Skeletal muscle tissue (tissue), 4 donors: ENCODE data around the gene AGPS. TPM values are rescaled to one million over a fixed set of nuclear protein-coding genes. Genes with fewer than 3 reads are reported as not detected.
"Not testable (repeated sequence)": the region's sequence is repeated elsewhere in the genome, so short reads cannot be mapped to it uniquely, and the experiment has no call there.

ENCODE experiments used
- H3K27ac ChIP-seq: one replicate; pipeline ENCODE4 v1.7.0; 2013; ENCODE audit warnings: mild to moderate bottlenecking, low read depth, low read length, inconsistent platforms
- H3K27me3 ChIP-seq, 3 donors: one replicate each; pipeline ENCODE4 v1.7.0; 2013; ENCODE audit warnings: low read length in 3 of 3; ENCODE audit not compliant: control insufficient read depth in 3 of 3, insufficient read depth in 3 of 3
- H3K36me3 ChIP-seq, 3 donors: one replicate each; pipeline ENCODE4 v1.7.0; 2013; ENCODE audit warnings: low read length in 3 of 3; ENCODE audit not compliant: control insufficient read depth in 3 of 3, insufficient read depth in 3 of 3
- H3K4me1 ChIP-seq, 3 donors: one replicate each; pipeline ENCODE4 v1.7.0; 2013; ENCODE audit warnings: low read length in 3 of 3, mild to moderate bottlenecking in 3 of 3; ENCODE audit not compliant: control insufficient read depth in 3 of 3, insufficient read depth in 3 of 3
- H3K4me3 ChIP-seq, 3 donors: one replicate each; pipeline ENCODE4 v1.7.0; 2013; ENCODE audit warnings: low read length in 3 of 3
- H3K9ac ChIP-seq, 3 donors: one replicate each; pipeline ENCODE4 v1.7.0; 2013; ENCODE audit warnings: low read length in 3 of 3, mild to moderate bottlenecking in 3 of 3, moderate library complexity in 2 of 3, low read depth in 1 of 3
- H3K9me3 ChIP-seq, 3 donors: one replicate each; pipeline ENCODE4 v1.7.0; 2013; ENCODE audit warnings: low read length in 3 of 3; ENCODE audit not compliant: control insufficient read depth in 3 of 3
- total RNA-seq: library from RNA; depleted of rRNA; stranded (reverse); fragments of >200 nt; gene quantifications from one replicate; pipeline ENCODE4 v1.2.3, GENCODE V29; 2014
- donor health status: Osteomylitis.

The AGPS gene
- total RNA-seq, 1 donor from 2014 or later = 29.7 TPM

DNA sequence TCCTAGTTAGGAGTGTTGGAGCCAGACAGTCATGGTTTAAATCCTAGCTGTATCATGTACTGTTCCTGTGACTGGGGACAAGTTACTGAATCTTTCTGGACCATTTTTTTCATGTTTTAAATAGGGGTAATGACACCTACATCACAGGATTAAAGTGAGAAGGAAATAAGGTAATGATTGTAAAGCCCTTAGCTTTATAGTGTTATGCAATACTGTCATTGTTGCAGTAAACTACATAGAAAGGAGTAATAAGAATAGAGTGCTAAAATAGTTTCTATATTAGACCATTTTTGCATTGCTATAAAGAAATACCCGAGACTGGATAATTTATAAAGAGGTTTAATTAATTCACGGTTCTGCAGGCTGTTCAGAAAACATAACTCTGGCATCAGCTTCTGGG lies 14.5 kb downstream of the AGPS start:
- Histone ChIP-seq H3K36me3 (no peaks in the 10 kb centered on the region), H3K27me3 (no peaks in the 10 kb centered on the region), H3K27ac (no peak overlapping the region), H3K9ac (no peak overlapping the region), H3K4me1 (peaks cover 0 to 5% (median 3%) of the 10 kb centered on the region in 3 donors), H3K4me3 (no peak overlapping the region), H3K9me3 (no peaks in the 10 kb centered on the region)

DNA sequence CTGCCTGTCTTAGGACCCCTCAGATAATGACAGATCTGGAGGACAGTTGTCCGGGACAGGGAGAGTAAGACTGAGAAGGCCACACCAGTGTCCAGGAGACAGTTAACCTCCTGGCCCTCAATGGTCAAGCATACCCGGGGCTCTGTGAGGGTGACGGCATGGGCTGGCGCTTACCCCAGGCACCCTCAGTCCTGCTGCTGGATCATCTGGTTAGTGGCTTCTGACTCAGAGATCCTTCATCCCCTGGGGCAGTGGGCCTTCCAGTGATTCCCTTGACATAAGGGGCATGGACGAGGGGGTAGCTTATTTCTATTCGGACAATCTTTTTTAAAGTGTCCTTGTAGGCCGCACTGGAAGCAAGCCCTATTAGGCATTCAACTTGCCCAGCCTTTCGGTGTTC lies 18.1 kb downstream of the AGPS start:
- not testable (repeated sequence) for H3K9me3 ChIP-seq, H3K27ac ChIP-seq, H3K4me3 ChIP-seq, H3K9ac ChIP-seq, H3K4me1 ChIP-seq, H3K36me3 ChIP-seq, H3K27me3 ChIP-seq

DNA sequence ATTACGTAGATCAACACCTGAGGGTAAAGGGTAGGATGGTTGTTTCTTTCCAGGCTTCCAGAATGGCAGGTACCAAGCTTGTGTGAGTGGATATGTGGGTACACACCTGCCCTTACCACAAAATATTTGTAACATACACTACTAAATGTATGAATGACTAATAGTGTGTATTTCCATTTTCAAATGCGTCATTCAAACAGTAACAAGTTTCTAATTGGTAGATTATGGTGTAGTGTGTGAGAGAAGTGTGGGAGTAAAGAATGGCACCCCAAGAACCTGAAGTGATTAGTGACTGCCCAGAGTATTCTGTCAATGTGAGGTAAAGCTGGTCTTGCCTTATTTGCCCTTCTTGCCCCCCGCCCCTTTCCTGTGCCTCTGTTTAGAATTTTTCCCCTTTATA lies 21.1 kb downstream of the AGPS start:
- no peaks in the 10 kb centered on the region for H3K36me3 ChIP-seq
- peaks cover 0 to 4% (median 3%) of the 10 kb centered on the region in 3 donors for H3K4me1 ChIP-seq
- H3K9me3 ChIP-seq = no peaks in the 10 kb centered on the region
- no peak overlapping the region for H3K4me3 ChIP-seq
- H3K27ac ChIP-seq = no peak overlapping the region
- H3K9ac ChIP-seq = no peak overlapping the region
- H3K27me3 ChIP-seq = no peaks in the 10 kb centered on the region

DNA sequence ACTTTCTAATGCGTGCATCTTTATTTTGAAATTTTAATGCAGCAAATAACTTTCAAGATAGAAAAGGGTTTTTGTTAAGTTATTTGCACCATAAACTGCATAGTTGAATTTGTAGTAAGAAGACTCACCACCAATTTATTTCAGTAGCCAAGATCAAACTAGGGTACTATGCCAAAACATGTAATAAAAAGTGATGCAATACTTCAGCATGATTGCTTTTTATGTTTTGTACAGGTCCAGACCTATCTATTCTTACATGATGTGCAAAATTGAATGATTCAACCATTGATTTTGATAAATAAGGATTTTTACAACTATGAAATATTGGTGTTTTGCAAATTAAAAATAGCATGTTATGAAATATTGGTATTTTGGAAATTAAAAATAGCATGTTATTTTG lies 26.7 kb downstream of the AGPS start:
- no peaks in the 10 kb centered on the region for H3K9me3 ChIP-seq
- no peaks in the 10 kb centered on the region for H3K36me3 ChIP-seq
- H3K4me3 ChIP-seq = no peak overlapping the region
- H3K27me3 ChIP-seq = no peaks in the 10 kb centered on the region
- peaks cover 0 to 11% (median 4%) of the 10 kb centered on the region in 3 donors for H3K4me1 ChIP-seq
- H3K9ac ChIP-seq = no peak overlapping the region
- H3K27ac ChIP-seq = no peak overlapping the region

DNA sequence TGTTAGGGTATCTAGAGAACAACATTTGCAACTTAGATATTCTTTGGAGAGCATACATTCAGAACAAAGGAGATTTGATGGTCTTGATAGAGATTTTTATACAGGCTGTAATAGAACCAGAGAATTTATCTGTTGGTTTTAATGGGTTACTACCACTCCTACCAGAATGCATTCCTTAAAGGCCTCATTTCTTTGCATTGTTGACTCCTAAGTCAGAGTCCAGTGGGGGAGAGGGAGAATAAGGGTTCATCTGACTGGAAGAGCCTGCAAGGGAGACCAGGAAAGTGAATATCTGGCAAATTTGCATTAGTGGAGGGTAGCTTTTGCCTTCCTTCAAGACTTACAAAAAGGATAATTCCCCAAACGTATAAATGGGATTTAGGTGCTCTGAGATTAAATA lies 29.7 kb downstream of the AGPS start:
- Histone ChIP-seq H3K9ac (no peak overlapping the region), H3K4me3 (no peak overlapping the region), H3K36me3 (no peaks in the 10 kb centered on the region), H3K27me3 (no peaks in the 10 kb centered on the region), H3K4me1 (peaks cover 0 to 8% (median 0%) of the 10 kb centered on the region in 3 donors), H3K27ac (no peak overlapping the region), H3K9me3 (no peaks in the 10 kb centered on the region)

DNA sequence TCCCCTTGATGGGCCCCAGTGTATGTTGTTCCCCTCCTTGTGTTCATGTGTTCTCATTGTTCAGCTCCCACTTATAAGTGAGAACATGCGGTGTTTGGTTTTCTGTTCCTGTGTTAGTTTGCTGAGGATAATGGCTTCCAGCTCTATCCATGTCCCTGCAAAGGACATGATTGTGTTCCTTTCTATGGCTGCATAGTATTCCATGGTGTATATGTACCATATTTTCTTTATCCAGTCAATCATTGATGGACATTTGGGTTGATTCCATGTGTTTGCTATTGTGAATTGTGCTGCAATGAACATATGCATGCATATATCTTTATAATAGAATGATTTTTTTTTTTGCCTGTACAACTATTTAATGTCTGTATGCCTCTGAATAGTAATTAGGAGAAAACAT lies 31.5 kb downstream of the AGPS start:
- H3K27ac ChIP-seq, H3K9ac ChIP-seq, H3K9me3 ChIP-seq, H3K27me3 ChIP-seq, H3K4me3 ChIP-seq, H3K4me1 ChIP-seq, H3K36me3 ChIP-seq: not testable (repeated sequence)

DNA sequence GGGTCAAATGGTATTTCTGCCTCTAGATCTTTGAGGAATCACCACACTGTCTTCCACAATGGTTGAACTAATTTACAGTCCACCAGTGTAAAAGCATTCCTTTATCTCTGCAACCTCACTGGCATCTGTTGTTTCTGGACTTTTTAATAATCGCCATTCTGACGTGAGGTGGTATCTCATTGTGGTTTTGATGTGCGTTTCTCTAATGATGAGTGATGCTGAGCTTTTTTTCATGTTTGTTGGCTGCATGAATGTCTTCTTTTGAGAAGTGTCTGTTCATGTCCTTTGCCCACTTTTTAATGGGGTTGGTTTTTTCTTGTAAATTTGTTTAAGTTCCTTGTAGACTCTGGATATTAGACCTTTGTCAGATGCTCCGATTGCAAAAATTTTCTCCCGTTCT lies 32.0 kb downstream of the AGPS start:
- H3K27ac ChIP-seq, H3K9me3 ChIP-seq, H3K4me1 ChIP-seq, H3K4me3 ChIP-seq, H3K9ac ChIP-seq, H3K36me3 ChIP-seq, H3K27me3 ChIP-seq: not testable (repeated sequence)

DNA sequence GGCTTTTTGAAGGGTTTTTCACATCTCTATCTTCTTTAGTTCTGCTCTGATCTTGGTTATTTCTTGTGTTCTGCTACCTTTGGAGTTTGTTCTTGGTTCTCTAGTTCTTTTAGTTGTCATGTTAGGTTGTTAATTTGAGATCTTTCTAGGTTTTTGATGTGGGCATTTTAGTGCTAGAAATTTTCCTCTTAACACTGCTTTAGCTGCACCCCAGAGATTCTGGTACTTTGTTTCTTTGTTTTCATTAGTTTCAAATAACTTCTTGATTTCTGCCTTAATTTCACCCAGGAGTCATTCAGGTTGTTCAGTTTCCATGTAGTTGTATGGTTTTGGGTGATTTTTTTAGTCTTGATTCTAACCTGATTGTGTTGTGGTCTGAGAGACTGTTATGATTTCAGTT lies 34.7 kb downstream of the AGPS start:
- Histone ChIP-seq H3K36me3 (peaks cover 0 to 4% (median 1%) of the 10 kb centered on the region in 3 donors), H3K27ac (no peak overlapping the region), H3K4me3 (no peak overlapping the region), H3K27me3 (no peaks in the 10 kb centered on the region), H3K9ac (no peak overlapping the region), H3K9me3 (peaks cover 0 to 7% (median 2%) of the 10 kb centered on the region in 3 donors), H3K4me1 (peaks cover 3 to 6% (median 4%) of the 10 kb centered on the region in 3 donors)

DNA sequence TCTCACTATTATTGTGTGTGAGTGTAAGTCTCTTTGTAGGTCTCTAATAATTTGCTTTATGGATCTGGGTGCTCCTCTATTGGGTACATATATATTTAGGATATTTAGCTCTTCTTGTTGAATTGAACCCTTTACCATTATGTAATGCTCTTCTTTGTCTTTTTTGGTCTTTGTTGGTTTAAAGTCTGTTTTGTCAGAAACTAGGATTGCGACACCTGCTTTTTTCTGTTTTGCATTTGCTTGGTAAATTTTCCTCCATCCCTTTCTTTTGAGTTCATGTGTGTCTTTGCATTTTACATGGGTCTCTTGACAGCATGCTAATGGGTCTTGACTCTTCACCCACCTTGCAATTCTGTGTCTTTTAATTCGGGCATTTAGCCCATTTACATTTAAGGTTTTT lies 35.4 kb downstream of the AGPS start:
- H3K4me1 ChIP-seq, H3K36me3 ChIP-seq, H3K27ac ChIP-seq, H3K27me3 ChIP-seq, H3K4me3 ChIP-seq, H3K9ac ChIP-seq: not testable (repeated sequence)
- peaks cover 0 to 12% (median 3%) of the 10 kb centered on the region in 3 donors for H3K9me3 ChIP-seq

DNA sequence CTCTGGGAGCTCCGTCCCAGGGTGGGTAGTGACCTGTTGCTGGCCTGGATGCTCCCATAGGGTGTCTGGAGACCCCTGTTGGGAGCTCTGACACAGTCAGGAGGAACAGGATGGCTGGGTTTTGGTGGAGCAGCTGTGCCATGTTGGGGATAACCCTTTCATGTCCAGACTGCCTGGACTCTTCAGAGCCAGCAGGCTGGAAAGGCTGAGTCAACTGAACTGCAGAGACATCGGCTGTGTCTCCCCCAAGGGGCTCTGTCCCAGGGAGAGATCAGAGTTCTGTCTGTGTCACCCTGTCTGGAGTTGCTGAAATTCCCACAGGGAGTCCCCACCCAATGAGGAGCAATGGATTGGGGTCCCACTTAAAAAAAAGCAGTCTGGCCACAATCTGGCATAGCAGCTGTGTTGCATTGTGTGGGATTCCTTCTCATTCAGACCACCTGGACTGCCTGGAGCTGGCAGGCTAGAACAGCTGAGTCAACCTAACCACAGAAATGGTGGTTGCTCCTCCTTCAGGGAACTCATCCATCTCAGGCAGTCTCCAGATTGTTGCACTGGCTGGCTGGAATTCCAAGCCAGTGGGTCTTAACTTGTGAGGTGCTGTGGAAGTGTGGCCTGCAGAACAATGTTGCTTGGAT lies 37.2 kb downstream of the AGPS start:
- H3K36me3 ChIP-seq = peaks cover 0 to 7% (median 6%) of the 10 kb centered on the region in 3 donors
- H3K4me3 ChIP-seq = no peak overlapping the region
- H3K9ac ChIP-seq = no peak overlapping the region
- H3K9me3 ChIP-seq = peaks cover 3 to 21% (median 8%) of the 10 kb centered on the region in 3 donors
- peaks cover 3 to 6% (median 4%) of the 10 kb centered on the region in 3 donors for H3K4me1 ChIP-seq
- H3K27me3 ChIP-seq = no peaks in the 10 kb centered on the region
- no peak overlapping the region for H3K27ac ChIP-seq
